ENCODE data around the gene KCNH2. TPM values are rescaled to one million over a fixed set of nuclear protein-coding genes. Genes with fewer than 3 reads are reported as not detected.

Gene KCNH2
- total and polyA plus RNA-seq, 2 of the 8 experiments (the other 6 are each of a cell fraction or from before 2014, with no cell fraction given): 8.0 to 15.0 TPM

DNA sequence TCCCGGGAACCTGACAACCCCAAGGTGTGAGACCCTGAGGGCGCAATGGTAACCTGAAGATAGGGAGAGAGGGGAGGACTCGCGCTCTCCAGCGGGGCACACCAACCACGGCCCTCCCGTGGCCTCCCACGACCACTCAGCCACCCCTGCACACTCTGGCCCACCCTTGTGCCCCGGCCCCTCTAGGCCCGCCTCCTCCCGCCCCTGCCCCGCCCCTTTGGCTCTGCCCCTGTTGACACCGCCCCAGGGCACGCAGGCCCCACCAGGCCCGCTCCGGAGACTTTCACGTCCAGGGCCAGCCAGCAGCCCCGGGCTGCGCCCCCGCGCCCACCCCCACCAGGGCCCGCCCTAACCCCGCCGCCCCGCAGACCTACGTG is 35.2 kb upstream of the KCNH2 start (continued):
- TF ChIP-seq KDM5A (IDR thresholded peaks at IDR 0.05; ENCODE audit: low read length): no peak
- TF ChIP-seq BACH1 (IDR thresholded peaks at IDR 0.05; ENCODE audit: low read length): no peak
- TF ChIP-seq TBP (IDR thresholded peaks at IDR 0.05; ENCODE audit: low read depth, low read length): no peak

Data from H1 (cell line).